Renal pelvis (tissue), 4 donors: ENCODE measurements around the gene STYXL1. TPM values are rescaled to one million over a fixed set of nuclear protein-coding genes. Genes with fewer than 3 reads are reported as not detected.

Experiments used
- DNase-seq: peaks from one replicate; pipeline ENCODE4 v3.0.0-alpha.2; 2013
- polyA plus RNA-seq, 3 donors: library from polyadenylated mRNA; unstranded; fragments of 120-200 nt; gene quantifications; one replicate each; pipeline ENCODE4 v1.2.1, GENCODE V29; 2013; ENCODE audit not compliant: insufficient read length in 3 of 3

STYXL1 gene
- polyA plus RNA-seq, 3 donors: 40.4 to 62.2 (median 46.1) TPM

- DNase-seq: no peak
Observed at GRCh38 chr7:75961218-75961617, 86.6 kb downstream of the STYXL1 start.

GRCh38 chr7:75960372-75960771, 87.4 kb downstream of the STYXL1 start:
- no peak for DNase-seq

DNA sequence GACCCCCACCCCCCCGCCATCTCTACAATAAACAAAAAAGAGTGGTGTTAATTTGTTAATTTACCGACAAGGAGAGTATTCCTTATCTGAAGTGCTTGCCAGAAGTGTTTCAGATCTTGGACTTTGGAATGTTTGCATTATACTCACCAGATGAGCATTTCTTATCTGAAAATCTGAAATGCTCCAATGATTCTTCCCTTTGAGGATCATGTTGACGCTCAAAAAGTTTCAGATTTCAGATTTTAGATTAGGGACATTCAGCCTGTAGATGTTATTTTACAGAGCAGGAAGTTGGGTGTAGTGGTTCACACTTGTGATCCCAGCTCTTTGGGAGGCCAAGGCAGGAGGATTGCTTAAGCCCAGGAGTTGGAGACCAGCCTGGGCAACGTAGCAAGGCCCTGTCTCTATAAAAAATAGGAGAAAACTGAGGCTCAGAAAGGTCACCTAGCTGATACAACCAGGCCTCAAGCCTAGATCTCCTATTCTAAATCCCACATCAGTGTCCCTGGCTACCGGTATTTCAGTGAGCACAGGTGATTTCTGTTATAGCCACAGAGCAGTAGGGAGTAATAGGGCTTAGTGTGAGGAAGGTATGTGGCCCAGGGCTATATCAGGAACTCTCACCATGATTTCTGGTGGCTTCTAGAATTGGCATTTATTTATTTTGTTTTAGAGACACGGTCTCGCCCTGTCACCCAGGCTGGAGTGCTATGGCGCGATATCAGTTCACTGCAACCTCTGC, 88.8 kb downstream of the STYXL1 start:
- no peak for DNase-seq

DNA sequence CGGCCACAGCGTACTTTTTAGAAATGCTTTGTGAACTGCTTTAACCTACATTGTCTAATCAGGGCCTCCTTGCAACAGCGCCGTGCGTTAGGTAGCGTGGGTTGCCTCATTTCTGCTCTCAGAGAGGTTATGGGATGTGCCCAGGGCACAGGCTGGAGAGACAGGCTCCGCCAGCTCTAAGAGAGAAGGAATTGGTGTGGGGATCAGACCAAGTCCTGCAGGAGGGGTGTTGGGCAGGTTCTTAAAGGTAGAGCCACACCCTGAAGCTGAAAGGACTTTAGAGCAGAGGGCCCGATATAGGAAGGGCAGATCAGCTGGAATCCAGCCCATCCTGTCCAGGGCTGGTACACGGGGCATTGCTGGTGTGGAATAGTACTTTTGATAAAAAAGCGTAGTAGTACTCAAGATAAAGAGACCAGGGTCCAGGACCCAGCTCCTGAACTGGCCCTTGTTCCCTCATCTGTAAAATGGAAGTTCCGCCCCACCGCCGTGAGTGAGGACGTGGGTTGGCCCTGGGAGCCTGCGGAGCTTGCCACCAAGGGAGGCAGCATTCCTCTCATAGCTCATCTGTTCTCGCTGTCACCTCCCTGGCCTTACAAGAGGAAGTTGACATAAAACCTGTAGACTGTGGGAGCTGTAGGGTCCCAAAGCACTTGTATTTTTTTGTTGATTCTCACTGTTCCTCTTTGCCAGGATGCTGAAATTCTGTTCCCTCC, 90.6 kb downstream of the STYXL1 start:
- no peak for DNase-seq

DNA sequence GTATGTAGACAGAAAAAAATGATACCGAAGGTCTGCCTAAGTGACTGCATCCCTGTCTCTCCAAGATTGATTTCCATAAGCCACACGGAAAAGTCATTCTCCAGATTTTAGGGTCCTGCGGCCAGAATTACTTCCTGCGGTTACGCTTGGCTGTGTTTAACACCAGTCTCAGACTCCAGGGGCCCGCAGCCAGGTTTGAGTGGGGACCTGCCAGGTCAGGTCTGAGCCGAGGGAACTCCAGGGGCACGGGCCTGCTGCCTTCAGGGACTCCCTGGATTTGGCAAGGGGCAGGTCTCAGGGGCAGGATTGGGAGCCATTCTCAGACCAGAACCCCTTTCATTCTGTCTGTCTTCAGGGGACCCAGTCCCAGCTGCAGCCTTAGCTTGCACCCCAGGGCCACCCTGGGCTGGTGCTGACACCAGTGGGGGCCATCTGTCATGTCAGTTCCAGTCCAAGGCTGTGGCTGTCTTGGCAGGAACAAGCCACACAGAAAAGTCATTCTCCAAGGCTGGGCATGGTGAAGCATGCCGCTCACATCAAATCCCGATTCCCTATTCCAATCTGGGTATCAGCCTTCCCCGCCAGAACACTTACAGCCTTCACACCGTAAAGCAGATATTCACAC, 92.4 kb downstream of the STYXL1 start:
- no peak for DNase-seq

DNA sequence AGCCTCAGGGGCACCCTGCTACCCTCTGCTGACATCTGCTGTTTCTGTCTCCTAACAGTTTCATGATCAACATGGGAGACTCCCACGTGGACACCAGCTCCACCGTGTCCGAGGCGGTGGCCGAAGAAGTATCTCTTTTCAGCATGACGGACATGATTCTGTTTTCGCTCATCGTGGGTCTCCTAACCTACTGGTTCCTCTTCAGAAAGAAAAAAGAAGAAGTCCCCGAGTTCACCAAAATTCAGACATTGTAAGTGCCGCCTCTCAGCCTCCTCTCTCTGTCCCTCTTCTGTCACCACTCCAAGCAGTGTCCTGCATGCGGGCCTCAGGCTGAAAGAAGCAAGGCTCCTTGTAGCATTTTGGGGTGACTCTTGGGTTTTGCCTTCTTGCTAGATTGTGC, 93.9 kb downstream of the STYXL1 start:
- DNase-seq: no peak

- DNase-seq: no peak
Observed at GRCh38 chr7:75953431-75953830, 94.4 kb downstream of the STYXL1 start.

- no peak for DNase-seq
Observed at GRCh38 chr7:75951506-75951905, 96.3 kb downstream of the STYXL1 start.

GRCh38 chr7:75950111-75950681, 97.6 kb downstream of the STYXL1 start:
- DNase-seq: no peak

DNA sequence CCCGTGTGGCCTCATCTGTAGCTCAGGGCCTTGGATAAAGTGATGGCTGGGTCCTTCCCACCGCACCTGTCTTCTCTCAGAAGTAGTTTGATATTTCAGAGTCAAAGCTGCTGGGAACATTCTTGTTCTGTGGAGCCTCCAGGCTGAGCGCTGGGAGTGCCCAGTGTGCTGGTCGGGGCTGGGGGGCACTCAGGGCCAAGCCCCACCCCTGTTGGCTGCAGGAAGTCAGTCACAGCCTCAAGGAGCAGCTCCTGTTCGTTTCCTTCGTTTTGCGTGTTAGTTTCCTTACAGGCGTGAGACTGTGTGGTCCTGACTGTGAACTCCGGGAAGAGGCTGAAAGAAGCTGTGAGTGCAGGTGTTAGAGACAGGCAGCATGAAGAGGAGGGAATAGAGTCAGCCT, 99.6 kb downstream of the STYXL1 start:
- no peak for DNase-seq

Other genes with a start within 250 kb of the STYXL1 start
- under 1 TPM in 1 of 3 donors, not detected in 2; 0.93 TPM for gene CCL24, start 234.2 kb downstream of the STYXL1 start, polyA plus RNA-seq
- 10 to 100 TPM; 63.3 to 92.7 (median 68.4) TPM for gene RHBDD2, start 169.0 kb downstream of the STYXL1 start, polyA plus RNA-seq
- gene POR, start 132.8 kb downstream of the STYXL1 start, polyA plus RNA-seq: 10 to 100 TPM; 71.6 to 74.1 (median 72.9) TPM
- gene TMEM120A, start 53.4 kb downstream of the STYXL1 start, polyA plus RNA-seq: 10 to 100 TPM; 57.9 to 66.5 (median 60.8) TPM
- gene MDH2, start 106 bp upstream of the STYXL1 start, polyA plus RNA-seq: 100 to 1,000 TPM; 218 to 255 (median 222) TPM
- 1 to 10 TPM; 2.1 to 3.0 (median 2.2) TPM for gene SRRM3, start 153.9 kb upstream of the STYXL1 start, polyA plus RNA-seq